Liver (tissue), 3 donors: ENCODE measurements around the gene USP40.

ENCODE experiments used
- ATF3 ChIP-seq: IDR thresholded peaks from 2 replicates; pipeline ENCODE4 v1.6.1; 2016; ENCODE audit warnings: antibody characterized with exemption
- CTCF ChIP-seq: fragments of 150-350 bp; IDR thresholded peaks from 2 replicates; pipeline ENCODE4 v1.5.1; 2017; ENCODE audit warnings: improper control_type of control experiment, low read depth, low read length; ENCODE audit not compliant: missing input control
- FOXA1 ChIP-seq: IDR thresholded peaks from 2 replicates; pipeline ENCODE4 v1.6.1; 2016; ENCODE audit warnings: antibody characterized with exemption
- FOXA2 ChIP-seq: IDR thresholded peaks from 2 replicates; pipeline ENCODE4 v1.6.1; 2016; ENCODE audit warnings: antibody characterized with exemption
- GABPA ChIP-seq, 2 donors: IDR thresholded peaks in 1 of 2; conservative IDR thresholded peaks in 1 of 2; 2 replicates each; pipeline ENCODE4 v1.6.1; 2016; ENCODE audit warnings: antibody characterized with exemption in 2 of 2, mild to moderate bottlenecking in 1 of 2, moderate library complexity in 1 of 2
- SP1 ChIP-seq: IDR thresholded peaks from 2 replicates; pipeline ENCODE4 v1.6.1; 2018; ENCODE audit warnings: antibody characterized with exemption, mild to moderate bottlenecking
- TF ChIP-seq, protein P1 (sequence below): IDR thresholded peaks from 2 replicates; pipeline ENCODE4 v1.6.1; 2016; ENCODE audit warnings: antibody characterized with exemption, mild to moderate bottlenecking
- TF ChIP-seq, protein P2 (sequence below): IDR thresholded peaks from 2 replicates; pipeline ENCODE4 v1.6.1; 2016; ENCODE audit warnings: antibody characterized with exemption
- donor health status: healthy.
- donor health status: healthy.

GRCh38 chr2:233588400-233588799 lies 21.8 kb upstream of the USP40 start:
- no peak for TF ChIP-seq SP1
- no peak for TF ChIP-seq CTCF
- TF ChIP-seq, protein P1, sequence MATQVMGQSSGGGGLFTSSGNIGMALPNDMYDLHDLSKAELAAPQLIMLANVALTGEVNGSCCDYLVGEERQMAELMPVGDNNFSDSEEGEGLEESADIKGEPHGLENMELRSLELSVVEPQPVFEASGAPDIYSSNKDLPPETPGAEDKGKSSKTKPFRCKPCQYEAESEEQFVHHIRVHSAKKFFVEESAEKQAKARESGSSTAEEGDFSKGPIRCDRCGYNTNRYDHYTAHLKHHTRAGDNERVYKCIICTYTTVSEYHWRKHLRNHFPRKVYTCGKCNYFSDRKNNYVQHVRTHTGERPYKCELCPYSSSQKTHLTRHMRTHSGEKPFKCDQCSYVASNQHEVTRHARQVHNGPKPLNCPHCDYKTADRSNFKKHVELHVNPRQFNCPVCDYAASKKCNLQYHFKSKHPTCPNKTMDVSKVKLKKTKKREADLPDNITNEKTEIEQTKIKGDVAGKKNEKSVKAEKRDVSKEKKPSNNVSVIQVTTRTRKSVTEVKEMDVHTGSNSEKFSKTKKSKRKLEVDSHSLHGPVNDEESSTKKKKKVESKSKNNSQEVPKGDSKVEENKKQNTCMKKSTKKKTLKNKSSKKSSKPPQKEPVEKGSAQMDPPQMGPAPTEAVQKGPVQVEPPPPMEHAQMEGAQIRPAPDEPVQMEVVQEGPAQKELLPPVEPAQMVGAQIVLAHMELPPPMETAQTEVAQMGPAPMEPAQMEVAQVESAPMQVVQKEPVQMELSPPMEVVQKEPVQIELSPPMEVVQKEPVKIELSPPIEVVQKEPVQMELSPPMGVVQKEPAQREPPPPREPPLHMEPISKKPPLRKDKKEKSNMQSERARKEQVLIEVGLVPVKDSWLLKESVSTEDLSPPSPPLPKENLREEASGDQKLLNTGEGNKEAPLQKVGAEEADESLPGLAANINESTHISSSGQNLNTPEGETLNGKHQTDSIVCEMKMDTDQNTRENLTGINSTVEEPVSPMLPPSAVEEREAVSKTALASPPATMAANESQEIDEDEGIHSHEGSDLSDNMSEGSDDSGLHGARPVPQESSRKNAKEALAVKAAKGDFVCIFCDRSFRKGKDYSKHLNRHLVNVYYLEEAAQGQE = no peak
- TF ChIP-seq FOXA2 = no peak
- no peak for TF ChIP-seq FOXA1
- TF ChIP-seq GABPA (IDR thresholded peaks at IDR 0.05 in 1 of 2, conservative IDR thresholded peaks at IDR 0.05 in 1 of 2) = no peak
- TF ChIP-seq, protein P2, sequence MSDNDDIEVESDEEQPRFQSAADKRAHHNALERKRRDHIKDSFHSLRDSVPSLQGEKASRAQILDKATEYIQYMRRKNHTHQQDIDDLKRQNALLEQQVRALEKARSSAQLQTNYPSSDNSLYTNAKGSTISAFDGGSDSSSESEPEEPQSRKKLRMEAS = no peak
- no peak for TF ChIP-seq ATF3
